ENCODE results near the gene SEPTIN12. TPM values are rescaled to one million over a fixed set of nuclear protein-coding genes. Genes with fewer than 3 reads are reported as not detected.

The SEPTIN12 gene
- polyA plus RNA-seq, 3 donors: not detected

DNA sequence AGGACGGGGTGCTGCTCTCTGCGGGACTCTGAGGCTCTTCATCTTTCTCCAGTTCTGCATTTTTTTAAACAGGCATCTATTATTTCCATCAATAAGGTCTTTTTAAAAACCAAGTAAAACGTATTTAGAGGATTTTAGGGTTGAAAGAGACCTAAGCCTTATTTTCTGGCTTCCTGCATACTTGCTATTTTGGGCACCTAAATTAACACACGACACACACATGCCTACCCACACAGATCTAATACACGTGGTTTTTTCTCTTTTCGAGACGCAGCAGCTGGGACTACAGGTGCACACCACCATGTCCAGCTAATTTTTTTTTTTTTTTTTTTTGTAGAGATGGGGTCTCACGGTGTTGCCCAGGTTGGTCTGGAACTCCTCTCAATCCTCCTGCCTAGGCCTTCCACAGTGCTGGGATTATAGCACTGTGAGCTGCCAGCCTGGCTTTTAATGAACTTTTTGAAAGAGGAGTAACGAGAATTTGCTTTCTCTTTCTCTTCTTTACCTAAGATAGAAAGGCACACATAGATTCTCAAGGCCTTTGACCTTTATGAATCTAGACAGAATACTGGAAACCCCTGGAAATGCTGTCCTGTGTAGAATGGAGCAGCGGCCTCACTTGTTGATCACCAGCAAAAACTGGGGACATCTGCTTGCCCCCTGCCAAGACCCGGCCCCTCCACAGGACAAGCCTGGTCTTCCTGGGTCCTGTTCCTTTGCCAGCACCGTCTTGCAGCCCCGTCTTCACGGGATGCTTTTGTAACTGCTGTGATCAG, 40.1 kb downstream of the SEPTIN12 start:
- H3K27me3 ChIP-seq (ENCODE audit: control insufficient read depth in 2 of 2, insufficient read depth in 2 of 2, low read length in 2 of 2): no peaks in the 10 kb centered on the region
- H3K36me3 ChIP-seq (replicated peaks in 1 of 2; ENCODE audit: control insufficient read depth in 1 of 2, insufficient read depth in 2 of 2, low read length in 2 of 2): peaks cover 30 to 35% of the 10 kb centered on the region in 2 donors
- no peaks in the 10 kb centered on the region for H3K9me3 Mint-ChIP-seq
- DNase-seq: no peak
- H3K27me3 Mint-ChIP-seq (ENCODE audit: low read depth in 3 of 3): peaks cover 5 to 8% (median 8%) of the 10 kb centered on the region in 3 donors
- no peak overlapping the region for H2AFZ ChIP-seq (ENCODE audit: insufficient read depth, low read depth, low read length, poor library complexity, severe bottlenecking)
- H3K4me3 Mint-ChIP-seq: no peak overlapping the region
- TF ChIP-seq CTCF (IDR thresholded peaks at IDR 0.05): no peak
- no peak overlapping the region for H3K4me3 ChIP-seq (replicated peaks in 1 of 3; ENCODE audit: low read depth in 2 of 3, low read length in 3 of 3)
- H4K20me1 ChIP-seq (ENCODE audit: insufficient read depth, low read length): no peaks in the 10 kb centered on the region
- no peaks in the 10 kb centered on the region for H3K79me2 ChIP-seq (ENCODE audit: insufficient read depth, low read length)
- no peak overlapping the region for H3K27ac ChIP-seq (ENCODE audit: low read depth in 1 of 2, low read length in 2 of 2)
- no peak overlapping the region for H3K4me2 ChIP-seq (replicated peaks; ENCODE audit: extremely low read depth, low read length, poor library complexity, severe bottlenecking)
- H3K4me1 Mint-ChIP-seq: peaks cover 6% of the 10 kb centered on the region
- H3K27ac Mint-ChIP-seq: peak overlapping the region in 1 of 7 donors; percentile 68
- H3K9ac ChIP-seq (ENCODE audit: insufficient read depth, low read length, poor library complexity, severe bottlenecking): no peak overlapping the region
- H3K36me3 Mint-ChIP-seq: peaks cover 21 to 28% of the 10 kb centered on the region in 2 donors
- intact Hi-C loops (cut with micrococcal nuclease): no loop called here
- H3K9me3 ChIP-seq (replicated peaks in 1 of 2; ENCODE audit: control insufficient read depth in 1 of 2, insufficient read depth in 1 of 2, low read length in 2 of 2): no peaks in the 10 kb centered on the region
- H3K4me1 ChIP-seq (ENCODE audit: control insufficient read depth in 1 of 2, insufficient read depth in 2 of 2, low read length in 2 of 2): peaks cover 4 to 6% of the 10 kb centered on the region in 2 donors
- WGBS (ENCODE audit: insufficient coverage): 96% methylated on average over 5 of the region's 14 CpGs

- WGBS (ENCODE audit: insufficient coverage): 74% methylated on average over 14 of the region's 15 CpGs
- no peak for DNase-seq
- H3K4me3 Mint-ChIP-seq: no peak overlapping the region
- peaks cover 10% of the 10 kb centered on the region for H3K4me1 Mint-ChIP-seq
- no peak overlapping the region for H3K27ac ChIP-seq (ENCODE audit: low read depth in 1 of 2, low read length in 2 of 2)
- peaks cover 4 to 6% of the 10 kb centered on the region in 2 donors for H3K4me1 ChIP-seq (ENCODE audit: control insufficient read depth in 1 of 2, insufficient read depth in 2 of 2, low read length in 2 of 2)
- no peak overlapping the region for H3K27ac Mint-ChIP-seq
- peaks cover 8 to 17% (median 12%) of the 10 kb centered on the region in 3 donors for H3K27me3 Mint-ChIP-seq (ENCODE audit: low read depth in 3 of 3)
- no peaks in the 10 kb centered on the region for H3K27me3 ChIP-seq (ENCODE audit: control insufficient read depth in 2 of 2, insufficient read depth in 2 of 2, low read length in 2 of 2)
- no peak for TF ChIP-seq CTCF (IDR thresholded peaks at IDR 0.05)
- intact Hi-C loops (cut with micrococcal nuclease): no loop called here
- no peaks in the 10 kb centered on the region for H3K9me3 Mint-ChIP-seq
- H3K79me2 ChIP-seq (ENCODE audit: insufficient read depth, low read length): no peaks in the 10 kb centered on the region
- H3K4me3 ChIP-seq (replicated peaks in 1 of 3; ENCODE audit: low read depth in 2 of 3, low read length in 3 of 3): no peak overlapping the region
- no peak overlapping the region for H3K4me2 ChIP-seq (replicated peaks; ENCODE audit: extremely low read depth, low read length, poor library complexity, severe bottlenecking)
- H2AFZ ChIP-seq (ENCODE audit: insufficient read depth, low read depth, low read length, poor library complexity, severe bottlenecking): no peak overlapping the region
- H3K9ac ChIP-seq (ENCODE audit: insufficient read depth, low read length, poor library complexity, severe bottlenecking): no peak overlapping the region
- no peaks in the 10 kb centered on the region for H4K20me1 ChIP-seq (ENCODE audit: insufficient read depth, low read length)
- peaks cover 20 to 25% of the 10 kb centered on the region in 2 donors for H3K36me3 ChIP-seq (replicated peaks in 1 of 2; ENCODE audit: control insufficient read depth in 1 of 2, insufficient read depth in 2 of 2, low read length in 2 of 2)
- peaks cover 13 to 19% of the 10 kb centered on the region in 2 donors for H3K36me3 Mint-ChIP-seq
- no peaks in the 10 kb centered on the region for H3K9me3 ChIP-seq (replicated peaks in 1 of 2; ENCODE audit: control insufficient read depth in 1 of 2, insufficient read depth in 1 of 2, low read length in 2 of 2)
Observed at GRCh38 chr16:4746991-4747574, 41.1 kb downstream of the SEPTIN12 start.
